HFF-Myc (cell line): ENCODE results near the gene CD1E.
"Not testable (repeated sequence)": the region's sequence is repeated elsewhere in the genome, so short reads cannot be mapped to it uniquely, and the experiment has no call there.

ENCODE experiments used
- DNase-seq: peaks from one replicate; pipeline ENCODE4 v3.0.0-alpha.2; 2011; ENCODE audit warnings: low read depth; ENCODE audit errors: extremely low read depth
- H3K4me3 ChIP-seq: replicated peaks from 2 replicates; pipeline ENCODE4 v1.5.1; 2011; ENCODE audit warnings: low read depth, mild to moderate bottlenecking, control low read depth, low read length
- CTCF ChIP-seq: IDR thresholded peaks from 2 replicates; pipeline ENCODE4 v1.5.1; 2012; ENCODE audit warnings: mild to moderate bottlenecking, low read depth, low read length, control low read depth; ENCODE audit errors: missing control alignments

CD1E gene

GRCh38 chr1:158334526-158335212 is 19.0 kb upstream of the CD1E start:
- H3K4me3 ChIP-seq: no peak overlapping the region
- no peak for TF ChIP-seq CTCF
- no peak for DNase-seq

GRCh38 chr1:158335213-158335532 is 18.5 kb upstream of the CD1E start:
- no peak overlapping the region for H3K4me3 ChIP-seq
- TF ChIP-seq CTCF: no peak
- no peak for DNase-seq

- not testable (repeated sequence) for H3K4me3 ChIP-seq, DNase-seq
Measured at GRCh38 chr1:158336413-158336812, 17.3 kb upstream of the CD1E start.

GRCh38 chr1:158348946-158349345 is 4.7 kb upstream of the CD1E start:
- not testable (repeated sequence) for DNase-seq, H3K4me3 ChIP-seq

- H3K4me3 ChIP-seq: no peak overlapping the region
- no peak for DNase-seq
- no peak for TF ChIP-seq CTCF
Measured at GRCh38 chr1:158354255-158354654, 561 bp downstream of the CD1E start.

- TF ChIP-seq CTCF: no peak
Measured at GRCh38 chr1:158355773-158356285, 2.1 kb downstream of the CD1E start.

GRCh38 chr1:158356616-158357015 is 2.9 kb downstream of the CD1E start:
- TF ChIP-seq CTCF: no peak
- no peak for DNase-seq
- H3K4me3 ChIP-seq: no peak overlapping the region

More at GRCh38 chr1:158355773-158356285, 2.1 kb downstream of the CD1E start:
- no peak for DNase-seq
- no peak overlapping the region for H3K4me3 ChIP-seq

- no peak for TF ChIP-seq CTCF
- no peak for DNase-seq
- no peak overlapping the region for H3K4me3 ChIP-seq
Measured at GRCh38 chr1:158357441-158357840, 3.7 kb downstream of the CD1E start.
